CD4-positive, alpha-beta T cell treated with Interleukin-6 at 100 ng/mL for 8 hours (primary cell): ENCODE data around the gene CSMD2.

Experiments
- DNase-seq: peaks from one replicate; pipeline ENCODE4 v3.0.0-alpha.2; 2020; ENCODE audit warnings: mixed read lengths, low spot score

The CSMD2 gene

GRCh38 chr1:33818071-33818470 lies 347.0 kb downstream of the CSMD2 start:
- no peak for DNase-seq

GRCh38 chr1:33815061-33815460 lies 350.0 kb downstream of the CSMD2 start:
- no peak for DNase-seq

DNA sequence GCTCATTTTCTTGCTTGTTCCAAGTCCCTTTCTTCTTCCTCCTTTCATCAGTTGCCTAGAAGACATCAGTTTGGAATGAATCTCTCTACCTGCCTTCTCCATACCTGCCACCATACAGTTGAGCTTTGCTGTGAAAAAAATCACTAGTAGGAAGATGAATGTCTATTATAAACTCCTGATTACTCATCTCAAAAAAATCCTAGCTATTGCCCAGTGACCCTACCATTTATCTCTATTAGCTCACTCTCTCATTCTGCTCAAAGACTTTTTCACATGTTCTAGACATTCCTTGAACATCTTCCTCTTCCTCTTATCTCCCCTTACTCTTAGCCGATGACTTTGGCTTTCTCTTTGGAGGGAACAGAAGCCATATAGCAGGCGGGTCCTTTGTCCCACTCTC lies 350.9 kb downstream of the CSMD2 start:
- DNase-seq: no peak

DNA sequence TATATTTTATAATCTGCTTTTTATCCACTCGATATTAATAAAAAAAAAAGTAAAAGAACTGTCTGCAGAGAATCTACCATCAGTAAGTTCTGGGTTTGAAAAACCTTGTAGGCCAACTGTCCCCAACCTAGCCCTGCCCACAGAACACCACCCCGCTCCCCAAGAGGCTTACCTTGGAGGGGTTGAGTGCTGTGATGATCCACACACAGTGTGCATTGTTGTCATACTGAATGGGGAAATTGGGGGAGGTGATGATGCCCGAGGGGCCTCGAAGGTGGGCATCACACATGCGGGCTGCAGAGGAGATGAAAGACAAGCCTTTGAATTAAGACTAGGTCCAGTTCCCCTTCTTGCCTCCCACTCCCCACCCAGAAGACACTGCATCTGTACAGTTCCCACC lies 354.5 kb downstream of the CSMD2 start:
- no peak for DNase-seq

- DNase-seq: no peak
Observed at GRCh38 chr1:33805988-33806387, 359.0 kb downstream of the CSMD2 start.

GRCh38 chr1:33802268-33802667 lies 362.8 kb downstream of the CSMD2 start:
- no peak for DNase-seq

- DNase-seq: no peak
Observed at GRCh38 chr1:33797849-33798248, 367.2 kb downstream of the CSMD2 start.

GRCh38 chr1:33792651-33793050 lies 372.4 kb downstream of the CSMD2 start:
- DNase-seq: no peak

- DNase-seq: no peak
Observed at GRCh38 chr1:33792216-33792615, 372.8 kb downstream of the CSMD2 start.

DNA sequence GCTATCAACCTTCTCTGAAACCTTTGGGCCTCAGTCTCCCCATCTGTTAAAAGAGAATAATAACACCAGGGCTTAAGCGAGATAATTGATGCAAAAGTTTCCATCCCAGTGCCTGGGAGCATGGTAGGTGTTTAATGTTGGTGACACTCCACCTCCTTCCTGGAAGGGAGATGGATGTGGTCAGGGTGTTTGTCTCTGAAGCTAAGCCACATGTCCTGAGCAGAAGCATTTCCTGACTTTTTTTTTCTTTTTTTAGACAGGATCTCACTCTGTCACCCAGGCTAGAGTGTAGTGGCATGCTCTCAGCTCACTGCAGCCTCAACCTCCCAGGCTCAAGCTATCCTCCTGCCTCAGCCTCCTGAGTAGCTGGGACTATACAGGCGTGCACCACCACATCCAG lies 373.8 kb downstream of the CSMD2 start:
- no peak for DNase-seq

GRCh38 chr1:33790577-33790976 lies 374.5 kb downstream of the CSMD2 start:
- no peak for DNase-seq

GRCh38 chr1:33784876-33785275 lies 380.2 kb downstream of the CSMD2 start:
- DNase-seq: no peak

DNA sequence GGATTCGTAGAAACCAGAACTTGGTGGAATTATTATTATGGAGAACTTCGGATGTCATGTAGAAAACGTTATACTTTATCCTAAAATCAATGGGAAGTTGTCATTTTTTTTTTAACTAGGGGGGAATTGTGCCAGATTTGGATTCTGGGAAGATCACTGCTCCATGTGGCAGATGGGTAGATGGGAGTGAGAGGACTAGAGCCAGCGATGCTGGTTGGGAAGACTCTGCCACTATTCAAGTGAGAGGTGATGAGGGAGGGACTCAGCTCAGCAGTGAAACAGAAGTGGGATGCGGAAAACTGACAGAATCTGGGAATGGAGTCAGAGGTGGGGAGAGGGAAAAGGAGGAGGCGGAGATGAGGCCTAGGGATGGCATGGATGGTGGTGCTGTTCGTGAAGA lies 382.3 kb downstream of the CSMD2 start:
- no peak for DNase-seq

DNA sequence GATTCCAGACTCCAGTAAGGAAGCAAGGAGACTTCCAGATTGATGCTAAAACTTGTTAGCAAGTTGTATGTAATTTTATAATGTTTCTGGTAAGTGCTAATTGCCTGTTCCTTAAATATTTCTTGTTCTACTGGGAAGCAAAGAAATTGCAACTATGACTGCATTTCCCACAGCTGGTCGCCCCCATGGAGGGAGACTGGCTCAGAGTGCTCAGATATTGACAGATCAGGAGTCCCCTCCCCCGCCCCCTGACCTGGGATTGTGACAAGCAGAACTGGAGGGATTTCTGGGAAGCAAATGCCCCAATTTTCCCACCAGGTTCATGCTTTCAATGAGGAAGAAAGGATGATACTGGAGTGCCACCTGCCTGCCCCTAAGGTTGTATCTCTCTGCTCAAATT lies 383.4 kb downstream of the CSMD2 start:
- no peak for DNase-seq

GRCh38 chr1:33777337-33777736 lies 387.7 kb downstream of the CSMD2 start:
- no peak for DNase-seq

GRCh38 chr1:33768821-33769220 lies 396.2 kb downstream of the CSMD2 start:
- no peak for DNase-seq

- no peak for DNase-seq
Observed at GRCh38 chr1:33768106-33768505, 396.9 kb downstream of the CSMD2 start.

DNA sequence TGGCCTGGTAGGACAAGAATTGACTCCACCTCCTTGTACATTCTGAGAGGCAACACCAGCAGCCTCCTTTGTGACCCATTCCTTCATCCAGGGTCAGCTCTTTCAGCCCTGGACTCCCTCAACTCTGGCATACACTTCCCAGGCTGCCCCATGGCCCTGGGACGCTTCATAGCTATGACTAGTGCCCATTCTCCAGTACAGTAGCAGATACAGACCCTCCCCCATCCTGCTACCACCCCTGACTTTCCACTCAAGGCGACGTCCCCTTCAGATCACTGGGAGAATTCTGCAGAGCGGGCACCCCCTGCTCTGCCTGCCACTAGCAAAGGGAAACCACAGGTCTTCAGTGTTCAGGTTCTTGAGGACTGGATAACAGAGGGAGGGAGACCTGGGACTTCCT lies 400.9 kb downstream of the CSMD2 start:
- no peak for DNase-seq

- no peak for DNase-seq
Observed at GRCh38 chr1:33763406-33763805, 401.6 kb downstream of the CSMD2 start.

GRCh38 chr1:33762962-33763361 lies 402.1 kb downstream of the CSMD2 start:
- DNase-seq: no peak

DNA sequence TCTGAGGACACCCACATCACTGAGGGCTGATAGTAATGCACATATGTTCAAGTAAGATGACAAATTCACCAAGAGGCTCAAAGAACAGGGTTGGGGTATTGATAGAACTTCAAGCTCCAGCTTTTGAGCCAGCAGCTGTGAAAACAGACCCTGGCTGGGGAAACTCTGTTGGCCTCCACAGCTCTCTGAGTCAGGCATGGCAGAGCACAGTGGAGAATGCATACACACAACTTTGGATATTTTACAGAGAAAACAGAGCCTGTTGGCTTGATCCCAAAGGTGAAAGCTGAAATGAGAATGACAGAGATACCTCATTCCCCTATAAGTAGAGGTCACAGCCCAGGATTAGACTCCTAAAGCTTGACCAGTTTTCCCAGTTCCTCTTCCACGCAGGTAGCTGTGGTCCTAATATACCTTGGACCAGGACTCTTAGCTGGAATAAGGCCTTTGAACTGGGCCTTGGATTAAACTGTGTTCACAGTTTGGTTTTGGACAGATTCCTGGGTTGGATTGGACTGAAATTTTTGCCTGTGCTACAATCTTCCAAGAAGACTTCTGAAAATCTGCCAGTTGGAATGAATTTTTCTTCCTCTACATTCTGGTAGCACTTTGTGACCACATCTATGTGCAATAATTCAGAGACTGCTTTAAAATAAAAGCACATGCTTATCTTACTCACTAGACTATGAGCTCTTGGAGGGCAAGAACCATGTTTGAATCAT lies 402.8 kb downstream of the CSMD2 start:
- no peak for DNase-seq

DNA sequence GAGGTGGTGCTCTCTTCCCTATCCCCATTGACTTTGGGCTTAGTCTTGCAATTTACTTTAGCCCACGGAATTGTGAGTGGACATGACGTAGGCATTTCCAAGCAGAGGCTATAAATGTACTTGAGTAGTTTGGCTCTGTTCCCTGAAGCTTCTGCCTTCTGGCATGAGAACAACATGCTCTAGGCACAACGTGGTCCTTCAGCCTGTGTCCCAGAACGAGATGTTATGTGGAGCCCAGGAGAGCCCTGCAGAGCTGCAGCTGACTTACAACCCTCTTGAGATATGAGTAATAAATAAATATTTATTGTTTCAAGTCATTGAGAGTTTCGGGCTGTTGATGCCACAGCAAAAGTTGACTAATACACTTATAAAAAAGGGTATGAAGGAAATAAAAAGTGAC lies 406.3 kb downstream of the CSMD2 start:
- DNase-seq: no peak

- DNase-seq: no peak
Observed at GRCh38 chr1:33753087-33753856, 411.8 kb downstream of the CSMD2 start.

DNA sequence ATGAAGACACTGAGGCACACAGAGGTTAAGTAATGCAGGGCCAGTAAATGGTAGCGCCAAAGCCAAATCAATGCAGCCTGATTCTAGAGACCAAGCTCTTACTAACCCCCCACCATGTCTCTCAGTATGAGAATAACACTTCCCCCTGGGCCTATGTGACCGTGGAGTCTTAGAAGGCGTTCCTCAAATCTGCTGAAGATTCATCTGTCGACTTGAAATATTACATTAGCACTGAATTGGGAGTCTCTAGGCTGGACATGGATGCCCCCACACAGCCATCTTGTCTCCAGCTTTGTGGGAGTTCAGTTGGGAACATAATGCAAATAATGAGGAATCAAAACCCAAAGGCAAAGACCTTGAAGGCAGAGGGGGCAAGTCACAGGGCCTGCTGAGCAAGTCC lies 419.1 kb downstream of the CSMD2 start:
- no peak for DNase-seq
